HepG2 (cell line): ENCODE results near the gene GNB3. TPM values are rescaled to one million over a fixed set of nuclear protein-coding genes. Genes with fewer than 3 reads are reported as not detected.

Experiments
- ATAC-seq: fragments of 200-7000 bp; cut with Tn5 transposase; 3 replicates; pipeline ENCODE4 v1.9.1; 2020; ENCODE audit warnings: mild to moderate bottlenecking, moderate library complexity
- BruUV-seq: library from RNA; stranded (reverse); fragments of 400-500 nt; replicated peaks from 2 replicates; lab custom pipeline; 2021; lab: Mats Ljungman, UMichigan
- CTCF ChIA-PET: fragments of 300-600 bp; formaldehyde crosslinking; extraction: SDS; loops from one replicate; lab custom pipeline; 2021; ENCODE audit warnings: low total read pairs, inconsistent platforms, low intra/inter-chr PET ratio; lab: Yijun Ruan, JAX
- POLR2A ChIA-PET: fragments of 350-600 bp; sonication (Branson Sonifier 250); formaldehyde crosslinking; loops from one replicate; lab custom pipeline; 2020; ENCODE audit warnings: antibody characterized with exemption, inconsistent platforms; lab: Yijun Ruan, JAX
- DNase-seq: peaks from one replicate; pipeline ENCODE4 v3.0.0-alpha.2; 2015; ENCODE audit warnings: low spot score
- FAIRE-seq: peaks from 3 replicates; lab custom pipeline; 2011; peaks lifted over from hg19 to GRCh38; lab: Jason Lieb, UNC
- H2AFZ ChIP-seq: one replicate; pipeline ENCODE4 v1.6.1; 2011; ENCODE audit warnings: low read length, inconsistent platforms
- H3K27ac ChIP-seq: fragments of 300-600 bp; 3 replicates; pipeline ENCODE4 v1.8.0; 2011; ENCODE audit warnings: mixed run types, mild to moderate bottlenecking, mixed read lengths, low read length, inconsistent platforms; ENCODE audit not compliant: insufficient read depth; ENCODE audit errors: extremely low read length
- H3K27me3 ChIP-seq, 2 experiments: fragments of 200-600 bp in 1 of 2; 2 replicates in 1 of 2; 3 replicates in 1 of 2; pipeline versions ENCODE4 v1.6.0 to v1.8.0; 2011; ENCODE audit warnings: low read length in 2 of 2, mild to moderate bottlenecking in 2 of 2, moderate library complexity in 2 of 2, inconsistent platforms in 1 of 2; ENCODE audit not compliant: insufficient read depth in 2 of 2, control insufficient read depth in 1 of 2
- H3K36me3 ChIP-seq, 2 experiments: fragments of 200-600 bp in 1 of 2; replicated peaks in 1 of 2; 2 replicates in 1 of 2; 3 replicates in 1 of 2; pipeline versions ENCODE4 v1.5.1 to v1.8.0; 2011; ENCODE audit warnings: low read length in 2 of 2, inconsistent platforms in 1 of 2; ENCODE audit not compliant: insufficient read depth in 2 of 2, control insufficient read depth in 1 of 2
- H3K4me1 ChIP-seq: 2 replicates; pipeline ENCODE4 v1.5.1; 2012; ENCODE audit warnings: low read length, inconsistent platforms; ENCODE audit not compliant: insufficient read depth
- H3K4me2 ChIP-seq: 2 replicates; pipeline ENCODE4 v1.6.0; 2011; ENCODE audit warnings: low read depth, low read length, inconsistent platforms
- H3K4me3 ChIP-seq, 3 experiments: fragments of 200-600 bp in 1 of 3; sonication (generic), shearing (Covaris generic) in 1 of 3; replicated peaks in 1 of 3; 2 replicates each; pipeline ENCODE4 v1.5.1; 2011 to 2016; ENCODE audit warnings: low read length in 3 of 3, inconsistent platforms in 2 of 3, low read depth in 2 of 3, mild to moderate bottlenecking in 2 of 3, control low read depth in 1 of 3, mixed read lengths in 1 of 3; ENCODE audit not compliant: insufficient read depth in 1 of 3
- H3K79me2 ChIP-seq: one replicate; pipeline ENCODE4 v1.6.1; 2011; ENCODE audit warnings: low read length, inconsistent platforms; ENCODE audit not compliant: insufficient read depth
- H3K9ac ChIP-seq: 2 replicates; pipeline ENCODE4 v1.6.0; 2011; ENCODE audit warnings: mild to moderate bottlenecking, low read depth, low read length, inconsistent platforms; ENCODE audit not compliant: insufficient read depth
- H3K9me3 ChIP-seq: 2 replicates; pipeline ENCODE4 v1.5.1; 2012; ENCODE audit warnings: mild to moderate bottlenecking, low read length
- H4K20me1 ChIP-seq: 2 replicates; pipeline ENCODE4 v1.6.0; 2011; ENCODE audit warnings: inconsistent platforms, mild to moderate bottlenecking, low read length, moderate library complexity; ENCODE audit not compliant: insufficient read depth
- HOXA7 ChIP-seq: sonication (generic); formaldehyde crosslinking; IDR thresholded peaks from 2 replicates; pipeline ENCODE4 v1.8.1; 2022; ENCODE audit warnings: mild to moderate bottlenecking, missing genetic modification reagents, moderate library complexity
- IKZF4 ChIP-seq: sonication (generic); formaldehyde crosslinking; IDR thresholded peaks from 2 replicates; pipeline ENCODE4 v1.5.1; 2020; ENCODE audit warnings: borderline replicate concordance, mild to moderate bottlenecking, low read depth, missing genetic modification reagents; ENCODE audit errors: not compliant biosample characterization
- KLF6 ChIP-seq: IDR thresholded peaks from 2 replicates; pipeline ENCODE4 v1.8.0; 2016; ENCODE audit warnings: missing biosample characterization, missing genetic modification reagents
- RFXANK ChIP-seq: IDR thresholded peaks from 2 replicates; pipeline ENCODE4 v1.6.1; 2016
- SOX13 ChIP-seq, 3 experiments: fragments of 450-650 bp in 1 of 3; sonication (generic) in 1 of 3; formaldehyde crosslinking in 1 of 3; IDR thresholded peaks in 2 of 3; conservative IDR thresholded peaks in 1 of 3; 2 replicates each; pipeline versions ENCODE4 v1.5.0 to v1.6.1; 2016 to 2020; ENCODE audit warnings: antibody characterized with exemption in 1 of 3, mild to moderate bottlenecking in 1 of 3, missing compliant biosample characterization in 1 of 3, missing genetic modification reagents in 1 of 3, moderate library complexity in 1 of 3
- SRY ChIP-seq: sonication (generic); formaldehyde crosslinking; IDR thresholded peaks from 2 replicates; pipeline ENCODE4 v1.8.0; 2022; ENCODE audit warnings: mild to moderate bottlenecking, missing genetic modification reagents
- STAT5B ChIP-seq: sonication (generic); formaldehyde crosslinking; IDR thresholded peaks from 2 replicates; pipeline ENCODE4 v1.4.0; 2020; ENCODE audit warnings: missing genetic modification reagents
- ZFP41 ChIP-seq: sonication (generic); formaldehyde crosslinking; IDR thresholded peaks from 2 replicates; pipeline ENCODE4 v1.4.0; 2020; ENCODE audit warnings: mild to moderate bottlenecking, missing genetic modification reagents, borderline replicate concordance
- ZKSCAN5 ChIP-seq: sonication (generic); formaldehyde crosslinking; IDR thresholded peaks from 2 replicates; pipeline ENCODE4 v1.5.1; 2020; ENCODE audit warnings: mild to moderate bottlenecking, missing genetic modification reagents
- ZNF121 ChIP-seq: sonication (generic); formaldehyde crosslinking; IDR thresholded peaks from 2 replicates; pipeline ENCODE4 v1.5.0; 2020; ENCODE audit warnings: mild to moderate bottlenecking, missing genetic modification reagents
- ZNF160 ChIP-seq: sonication (generic); formaldehyde crosslinking; IDR thresholded peaks from 2 replicates; pipeline ENCODE4 v1.8.0; 2022; ENCODE audit warnings: mild to moderate bottlenecking, inconsistent platforms, missing genetic modification reagents
- ZNF720 ChIP-seq: sonication (generic); formaldehyde crosslinking; IDR thresholded peaks from 2 replicates; pipeline ENCODE4 v1.4.0; 2020; ENCODE audit warnings: missing genetic modification reagents
- ZNF761 ChIP-seq: sonication (generic); formaldehyde crosslinking; conservative IDR thresholded peaks from 2 replicates; pipeline ENCODE4 v1.4.0; 2020; ENCODE audit warnings: mild to moderate bottlenecking, missing genetic modification reagents
- ZNF816 ChIP-seq: sonication (generic); formaldehyde crosslinking; IDR thresholded peaks from 2 replicates; pipeline ENCODE4 v1.8.0; 2022; ENCODE audit warnings: missing genetic modification reagents, mild to moderate bottlenecking, borderline replicate concordance
- ZNF841 ChIP-seq: sonication (generic); formaldehyde crosslinking; IDR thresholded peaks from 2 replicates; pipeline ENCODE4 v1.8.1; 2023; ENCODE audit warnings: missing genetic modification reagents, borderline replicate concordance
- ZNF878 ChIP-seq: sonication (generic); formaldehyde crosslinking; IDR thresholded peaks from 2 replicates; pipeline ENCODE4 v1.8.1; 2023; ENCODE audit warnings: mild to moderate bottlenecking, missing genetic modification reagents, moderate library complexity
- WGBS: methylation state at CpG from one replicate; pipeline ENCODE4 v1.1.6; 2017; ENCODE audit warnings: low lambda C conversion rate; 5-methylcytosine and 5-hydroxymethylcytosine counted together
- in situ Hi-C: cut with HindIII; loops from 2 replicates; pipeline ENCODE4 v1.10.0; 2017; ENCODE audit warnings: low pct_unique_long_range_greater_than_20kb; ENCODE audit not compliant: extremely low pct_ligation_motif_present
- intact Hi-C: fragments of 100-400 bp; cut with micrococcal nuclease; formaldehyde crosslinking; loops from one replicate; pipeline ENCODE4 v1.10.0; 2022; ENCODE audit not compliant: unreplicated experiment
- polyA plus RNA-seq, 8 experiments: library from polyadenylated mRNA; depleted of rRNA in 3 of 8; stranded (reverse) in 7 of 8; unstranded in 1 of 8; fragments of >200 nt; fragmentation: Illumina TruSeq in 4 of 8; extraction: Trizol in 4 of 8; gene quantifications; 2 replicates each; pipeline versions ENCODE4 v1.2.1 to v1.2.3, GENCODE V29; 2011 to 2016; ENCODE audit warnings: low read depth in 4 of 8, missing spikeins in 1 of 8, mixed read lengths in 1 of 8; ENCODE audit not compliant: insufficient read depth in 1 of 8
- total RNA-seq, 5 experiments: library from RNA; depleted of rRNA; stranded (reverse); fragments of >200 nt; fragmentation: Illumina TruSeq; extraction: Trizol; gene quantifications; 2 replicates each; pipeline ENCODE4 v1.2.3, GENCODE V29; 2016; ENCODE audit warnings: low read depth in 1 of 5
- TF ChIP-seq, protein P1 (sequence below): IDR thresholded peaks from 2 replicates; pipeline ENCODE4 v1.6.1; 2016; ENCODE audit warnings: missing compliant biosample characterization, missing genetic modification reagents, borderline replicate concordance
- TF ChIP-seq, protein P2 (sequence below): sonication (generic); formaldehyde crosslinking; IDR thresholded peaks from 2 replicates; pipeline ENCODE4 v1.9.0; 2022; ENCODE audit warnings: missing genetic modification reagents, mild to moderate bottlenecking, borderline replicate concordance

Gene GNB3
- total and polyA plus RNA-seq, 2 of the 13 experiments (the other 11 are each of a cell fraction or from before 2014, with no cell fraction given), result 1.3 to 3.6 TPM

GRCh38 chr12:6858799-6859198, 18.1 kb downstream of the GNB3 start:
- H3K36me3 ChIP-seq, result peaks cover 43 to 84% of the 10 kb centered on the region in 2 experiments
- H3K79me2 ChIP-seq, result peaks cover 11% of the 10 kb centered on the region
- TF ChIP-seq ZNF816 (no peak), STAT5B (no peak), RFXANK (CRISPR knock-in tag) (no peak), ZFP41 (CRISPR knock-in tag) (no peak), ZNF160 (CRISPR knock-in tag) (no peak), ZKSCAN5 (CRISPR knock-in tag) (no peak), ZNF720 (CRISPR knock-in tag) (no peak), ZNF878 (CRISPR knock-in tag) (no peak)
- TF ChIP-seq, protein P1, sequence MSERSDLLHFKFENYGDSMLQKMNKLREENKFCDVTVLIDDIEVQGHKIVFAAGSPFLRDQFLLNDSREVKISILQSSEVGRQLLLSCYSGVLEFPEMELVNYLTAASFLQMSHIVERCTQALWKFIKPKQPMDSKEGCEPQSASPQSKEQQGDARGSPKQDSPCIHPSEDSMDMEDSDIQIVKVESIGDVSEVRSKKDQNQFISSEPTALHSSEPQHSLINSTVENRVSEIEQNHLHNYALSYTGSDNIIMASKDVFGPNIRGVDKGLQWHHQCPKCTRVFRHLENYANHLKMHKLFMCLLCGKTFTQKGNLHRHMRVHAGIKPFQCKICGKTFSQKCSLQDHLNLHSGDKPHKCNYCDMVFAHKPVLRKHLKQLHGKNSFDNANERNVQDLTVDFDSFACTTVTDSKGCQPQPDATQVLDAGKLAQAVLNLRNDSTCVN (CRISPR knock-in tag), result no peak
- no peak overlapping the region for H3K9ac ChIP-seq
- H3K4me2 ChIP-seq, result no peak overlapping the region
- no peak overlapping the region for H3K27ac ChIP-seq
- WGBS, result 100% methylated on average over 2 of the region's 2 CpGs
- no peak overlapping the region for H3K4me3 ChIP-seq
- H2AFZ ChIP-seq, result no peak overlapping the region
- no peak for DNase-seq
- no peak for ATAC-seq
- ChIA-PET POLR2A (no interaction called here), CTCF (no interaction called here)
- H3K9me3 ChIP-seq, result no peaks in the 10 kb centered on the region
- H3K27me3 ChIP-seq, result no peaks in the 10 kb centered on the region
- BruUV-seq, result no TSS peak
- intact Hi-C loops, result no loop called here
- in situ Hi-C loops, result no loop called here
- no peaks in the 10 kb centered on the region for H4K20me1 ChIP-seq
- H3K4me1 ChIP-seq, result peaks cover 9% of the 10 kb centered on the region
- no peak for FAIRE-seq

GRCh38 chr12:6860116-6860515, 19.4 kb downstream of the GNB3 start:
- H3K4me1 ChIP-seq, result no peaks in the 10 kb centered on the region
- no peaks in the 10 kb centered on the region for H3K79me2 ChIP-seq
- no peaks in the 10 kb centered on the region for H3K9me3 ChIP-seq
- FAIRE-seq (no peak), DNase-seq (no peak), ATAC-seq (no peak)
- BruUV-seq, result no TSS peak
- H3K9ac ChIP-seq, result no peak overlapping the region
- H2AFZ ChIP-seq, result no peak overlapping the region
- no peak overlapping the region for H3K4me3 ChIP-seq
- ChIA-PET POLR2A (no interaction called here), CTCF (no interaction called here)
- H4K20me1 ChIP-seq, result no peaks in the 10 kb centered on the region
- H3K36me3 ChIP-seq, result peaks cover 44 to 86% of the 10 kb centered on the region in 2 experiments
- 93% methylated on average over 8 of the region's 9 CpGs for WGBS
- in situ Hi-C loops (no loop called here), intact Hi-C loops (no loop called here)
- H3K4me2 ChIP-seq, result no peak overlapping the region
- no peak overlapping the region for H3K27ac ChIP-seq
- H3K27me3 ChIP-seq, result no peaks in the 10 kb centered on the region
- TF ChIP-seq SRY (CRISPR knock-in tag), result no peak
- no peak for TF ChIP-seq KLF6
- TF ChIP-seq, protein P2, sequence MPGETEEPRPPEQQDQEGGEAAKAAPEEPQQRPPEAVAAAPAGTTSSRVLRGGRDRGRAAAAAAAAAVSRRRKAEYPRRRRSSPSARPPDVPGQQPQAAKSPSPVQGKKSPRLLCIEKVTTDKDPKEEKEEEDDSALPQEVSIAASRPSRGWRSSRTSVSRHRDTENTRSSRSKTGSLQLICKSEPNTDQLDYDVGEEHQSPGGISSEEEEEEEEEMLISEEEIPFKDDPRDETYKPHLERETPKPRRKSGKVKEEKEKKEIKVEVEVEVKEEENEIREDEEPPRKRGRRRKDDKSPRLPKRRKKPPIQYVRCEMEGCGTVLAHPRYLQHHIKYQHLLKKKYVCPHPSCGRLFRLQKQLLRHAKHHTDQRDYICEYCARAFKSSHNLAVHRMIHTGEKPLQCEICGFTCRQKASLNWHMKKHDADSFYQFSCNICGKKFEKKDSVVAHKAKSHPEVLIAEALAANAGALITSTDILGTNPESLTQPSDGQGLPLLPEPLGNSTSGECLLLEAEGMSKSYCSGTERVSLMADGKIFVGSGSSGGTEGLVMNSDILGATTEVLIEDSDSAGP (CRISPR knock-in tag), result no peak
- no peak for TF ChIP-seq ZNF121 (CRISPR knock-in tag)
- no peak for TF ChIP-seq IKZF4
- TF ChIP-seq ZNF761 (CRISPR knock-in tag), result no peak
- no peak for TF ChIP-seq ZNF841 (CRISPR knock-in tag)
- TF ChIP-seq SOX13 (IDR thresholded peaks at IDR 0.05), result no peak
- TF ChIP-seq SOX13 (CRISPR knock-in tag; conservative IDR thresholded peaks at IDR 0.05 in 1 of 2, IDR thresholded peaks at IDR 0.05 in 1 of 2), result no peak
- TF ChIP-seq HOXA7, result no peak
